RPMI8226 (cell line): ENCODE data around the gene ABCC6.
A peak's percentile ranks its signal among the peaks of the same experiment; 100 is the strongest.
"Not testable (repeated sequence)": the region's sequence is repeated elsewhere in the genome, so short reads cannot be mapped to it uniquely, and the experiment has no call there.

Experiments used
- DNase-seq: peaks from one replicate; pipeline ENCODE4 v3.0.0-alpha.2; 2015

ABCC6 gene

GRCh38 chr16:16158741-16159374, 64.4 kb downstream of the ABCC6 start:
- DNase-seq: no peak

- DNase-seq: no peak
These were observed 65.1 kb downstream of the ABCC6 start for GRCh38 chr16:16158082-16158658.

DNA sequence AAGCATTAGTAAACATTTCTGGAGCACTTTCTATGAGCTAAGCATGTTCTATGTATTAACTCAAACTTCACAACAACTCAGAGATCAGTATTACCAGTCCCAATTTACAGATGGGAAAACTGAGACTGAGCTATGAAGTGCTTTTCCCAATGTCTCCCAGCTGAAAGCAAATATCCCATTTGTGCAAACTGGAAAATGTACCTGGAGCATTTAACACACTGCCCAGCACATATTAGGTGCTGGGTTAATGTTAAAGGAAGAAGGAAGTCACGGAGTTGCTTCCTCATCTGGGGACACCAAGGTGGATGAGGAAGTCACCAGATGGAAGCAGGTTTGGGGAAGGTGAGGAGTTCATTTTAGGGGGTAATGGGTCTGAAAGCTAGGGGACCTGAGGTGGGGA, 66.1 kb downstream of the ABCC6 start:
- no peak for DNase-seq

DNA sequence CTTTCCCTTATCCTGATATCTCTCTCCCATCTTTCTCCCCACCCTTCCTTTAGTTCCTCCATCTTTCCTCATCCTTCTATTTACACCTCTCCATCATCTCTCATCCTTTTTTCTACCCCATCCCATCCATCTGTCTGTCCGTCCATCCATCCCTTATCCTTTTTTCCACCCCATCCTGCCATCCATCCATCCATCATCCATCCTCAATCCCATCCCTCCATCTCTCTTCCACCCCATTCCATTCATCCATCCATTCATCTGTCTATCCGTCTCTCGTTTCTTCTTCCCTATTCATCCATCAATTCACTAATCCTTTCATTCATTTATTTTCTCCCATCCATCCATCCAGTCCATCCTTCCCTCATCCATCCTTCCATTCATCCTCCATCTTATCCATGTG, 68.1 kb downstream of the ABCC6 start:
- no peak for DNase-seq

DNA sequence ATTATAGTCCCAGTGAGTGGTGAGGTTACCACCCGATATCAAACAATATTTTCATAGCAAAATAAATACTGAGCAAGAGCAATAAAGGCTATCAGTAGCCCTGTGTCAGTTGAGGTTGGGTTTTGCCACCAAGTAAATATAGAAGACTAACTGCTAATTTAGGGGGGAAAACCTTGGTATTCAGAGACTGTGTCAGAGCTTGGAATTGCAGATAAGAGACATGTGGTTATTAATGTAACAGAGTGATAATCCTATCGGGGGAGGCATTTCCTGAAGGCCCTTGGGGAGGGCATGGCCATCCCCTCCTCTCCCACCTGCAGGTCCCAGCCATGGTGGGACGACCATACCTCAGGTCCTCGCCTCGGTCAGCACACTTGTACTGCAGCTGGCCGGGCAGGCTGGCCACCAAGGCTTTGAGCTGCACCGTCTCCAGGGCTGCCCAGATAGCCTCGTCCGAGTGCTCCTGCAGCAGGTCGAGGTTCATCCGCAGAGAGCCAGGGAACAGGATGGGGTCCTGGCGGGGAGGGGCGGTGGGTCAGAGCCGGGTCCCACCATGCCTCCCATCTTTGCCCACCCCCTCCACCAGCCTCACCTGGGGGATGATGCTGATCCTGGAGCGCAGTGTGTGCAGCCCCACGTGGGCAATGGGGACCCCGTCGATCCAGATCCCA, 68.9 kb downstream of the ABCC6 start:
- DNase-seq: no peak

DNA sequence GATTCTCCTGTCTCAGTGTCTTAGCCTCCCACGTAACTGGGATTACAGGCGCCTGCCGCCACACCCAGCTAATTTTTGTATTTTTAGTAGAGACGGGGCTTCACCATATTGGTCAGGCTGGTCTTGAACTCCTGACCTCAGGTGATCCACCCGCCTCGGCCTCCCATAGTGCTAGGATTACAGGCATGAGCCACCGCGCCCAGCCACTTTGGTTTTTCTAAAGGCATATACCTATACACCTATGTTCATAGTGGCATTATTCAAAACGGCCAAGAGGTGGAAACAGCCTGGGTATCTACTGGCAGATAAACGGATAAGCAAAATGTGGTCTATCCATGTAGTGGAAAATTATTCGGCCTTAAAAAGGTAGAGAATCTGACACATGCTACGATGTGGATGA, 70.3 kb downstream of the ABCC6 start:
- not testable (repeated sequence) for DNase-seq

- no peak for DNase-seq
These were observed 72.0 kb downstream of the ABCC6 start for GRCh38 chr16:16151315-16151714.

- DNase-seq: no peak
These were observed 72.5 kb downstream of the ABCC6 start for GRCh38 chr16:16150878-16151152.

DNA sequence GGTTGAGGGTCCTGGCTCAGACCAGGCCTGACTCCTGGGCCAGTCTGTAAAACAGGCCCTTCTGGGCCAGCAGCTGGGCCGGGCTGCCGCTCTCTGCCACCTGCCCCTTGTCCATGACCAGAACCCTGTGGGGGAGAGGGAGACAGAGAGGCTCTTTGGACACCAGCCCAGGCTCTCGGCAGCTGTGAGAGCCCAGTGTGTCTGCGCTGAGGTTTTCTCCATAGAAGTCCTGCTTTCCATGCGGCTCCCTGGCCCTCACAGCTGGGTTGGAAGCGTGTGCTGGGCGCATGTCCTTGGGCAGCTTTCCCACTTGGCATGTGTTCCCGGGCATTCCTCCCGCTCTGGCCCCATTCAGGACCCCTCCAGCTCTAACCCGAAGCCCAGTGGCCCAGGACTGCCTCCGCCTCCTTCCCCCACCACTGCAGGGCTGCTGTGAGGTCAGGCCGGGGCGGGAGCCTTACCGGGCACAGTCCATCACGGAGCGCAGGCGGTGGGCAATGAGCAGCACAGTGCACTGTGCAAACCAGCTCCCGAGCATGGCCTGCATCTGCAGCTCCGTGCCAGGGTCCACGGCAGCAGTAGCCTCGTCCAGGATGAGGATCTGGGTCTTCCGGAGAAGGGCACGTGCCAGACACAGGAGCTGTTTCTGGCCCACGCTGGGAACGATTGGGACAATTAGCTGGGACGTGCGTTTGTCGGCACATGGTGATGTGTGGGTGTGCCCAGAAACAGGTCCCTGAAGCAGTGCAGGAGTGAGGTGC, 73.0 kb downstream of the ABCC6 start:
- no peak for DNase-seq

DNA sequence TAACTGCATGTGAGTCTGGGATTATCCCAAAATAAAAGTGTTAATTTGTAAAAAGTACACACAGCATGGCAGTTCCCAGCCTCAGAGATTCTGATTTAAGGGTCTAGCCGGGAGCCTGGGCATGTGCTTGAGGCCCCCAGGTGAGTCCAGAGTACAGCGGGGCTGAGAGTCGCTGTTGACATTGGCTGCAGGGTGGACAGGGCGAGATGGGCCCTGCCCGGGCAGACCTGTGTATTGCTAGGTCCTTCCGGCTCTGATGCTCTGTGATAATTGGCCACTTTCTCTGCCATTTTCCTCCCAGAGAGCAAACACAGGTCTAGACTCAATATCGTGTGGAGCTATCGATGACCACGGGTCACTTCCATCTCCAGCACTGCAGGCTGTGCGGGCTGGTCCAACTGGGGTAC, 73.6 kb downstream of the ABCC6 start:
- DNase-seq: no peak

DNA sequence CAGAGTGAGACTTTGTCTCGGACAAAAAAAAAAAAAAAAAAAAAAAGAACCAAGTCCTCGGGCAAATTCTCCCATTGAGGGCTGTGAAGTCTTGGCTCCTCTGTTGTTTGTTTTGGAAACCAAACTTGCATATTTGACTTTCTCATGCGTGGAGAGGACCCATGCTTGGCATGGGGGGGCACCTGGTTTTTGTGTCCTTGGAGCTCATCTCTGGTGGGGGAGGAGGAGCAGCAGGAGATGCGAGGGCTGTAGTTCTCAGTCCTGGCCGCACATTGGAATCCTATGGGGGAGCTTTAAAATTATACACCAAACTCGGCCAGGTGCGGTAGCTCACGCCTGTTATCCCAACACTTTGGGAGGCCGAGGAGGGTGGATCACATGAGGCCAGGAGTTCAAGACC, 74.5 kb downstream of the ABCC6 start:
- no peak for DNase-seq

- not testable (repeated sequence) for DNase-seq
These were observed 75.2 kb downstream of the ABCC6 start for GRCh38 chr16:16148000-16148599.

DNA sequence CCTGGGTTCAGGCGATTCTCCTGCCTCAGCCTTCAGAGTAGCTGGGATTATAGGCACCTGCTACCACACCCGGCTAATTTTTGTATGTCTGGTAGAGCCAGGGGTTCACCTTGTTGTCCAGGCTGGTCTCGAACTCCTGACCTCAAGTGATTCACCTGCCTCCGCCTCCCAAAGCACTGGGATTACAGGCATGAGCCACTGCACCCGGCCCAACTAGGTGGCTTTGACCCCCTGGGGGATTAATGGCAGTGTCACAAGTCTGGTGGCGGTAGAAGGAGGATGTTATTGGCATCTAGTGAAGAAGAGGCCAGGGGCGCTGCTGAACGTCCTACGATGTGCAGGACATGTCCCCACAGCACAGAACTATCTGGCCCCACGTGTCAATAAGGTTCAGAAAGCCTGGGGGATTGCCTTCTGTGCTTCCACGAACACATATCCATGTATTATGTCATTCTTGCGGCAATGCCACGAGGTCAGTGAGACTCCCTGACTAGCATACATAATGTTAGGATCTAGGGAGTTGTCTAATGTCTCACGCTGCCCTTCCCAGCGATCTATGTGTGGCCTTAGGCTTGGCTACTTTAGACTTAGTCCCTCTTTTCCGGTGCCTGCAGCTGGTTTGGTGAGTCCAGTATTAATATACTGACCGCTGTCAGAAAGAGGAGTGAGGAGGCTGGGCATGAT, 75.8 kb downstream of the ABCC6 start:
- no peak for DNase-seq

GRCh38 chr16:16146380-16147315, 76.6 kb downstream of the ABCC6 start:
- DNase-seq: no peak

GRCh38 chr16:16145286-16145685, 78.0 kb downstream of the ABCC6 start:
- no peak for DNase-seq

DNA sequence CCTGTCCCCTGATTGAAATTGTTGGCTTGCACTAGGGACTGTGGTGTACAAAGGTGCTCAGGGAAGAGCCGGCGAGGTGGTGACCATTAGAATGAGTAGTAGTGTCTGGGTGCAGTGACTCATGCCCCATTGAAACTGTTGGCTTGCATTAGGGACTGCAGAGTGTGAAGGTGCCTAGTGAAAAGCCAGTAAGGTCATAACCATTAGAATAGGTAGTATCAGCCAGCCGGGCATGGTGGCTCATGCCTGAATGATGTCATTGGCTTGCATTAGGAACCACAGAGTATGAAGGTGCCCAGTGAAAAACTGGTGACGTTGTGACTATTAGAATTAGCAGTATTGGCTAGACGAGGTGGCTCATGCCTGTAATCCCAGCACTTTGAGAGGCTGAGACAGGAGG, 78.9 kb downstream of the ABCC6 start:
- no peak for DNase-seq

DNA sequence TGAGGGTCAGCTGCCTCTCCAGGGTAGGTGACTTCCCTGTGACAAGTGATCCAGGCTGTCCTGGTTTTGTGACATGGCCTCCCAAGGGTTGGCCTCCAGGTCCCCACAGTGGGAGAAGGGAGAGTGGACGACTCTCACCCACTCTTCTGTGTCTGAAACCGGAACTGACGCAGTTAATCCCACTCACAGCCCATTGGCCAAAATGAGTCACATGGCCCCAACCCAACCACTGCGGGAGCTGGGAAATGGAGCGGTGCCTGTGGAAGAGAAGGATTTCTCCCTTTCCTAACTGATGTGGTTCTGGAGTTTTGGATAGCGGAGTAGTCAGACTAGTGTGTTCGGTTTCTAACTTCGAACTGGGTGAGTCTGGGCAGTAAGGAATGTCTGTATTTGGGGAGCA, 79.4 kb downstream of the ABCC6 start:
- DNase-seq: no peak

DNA sequence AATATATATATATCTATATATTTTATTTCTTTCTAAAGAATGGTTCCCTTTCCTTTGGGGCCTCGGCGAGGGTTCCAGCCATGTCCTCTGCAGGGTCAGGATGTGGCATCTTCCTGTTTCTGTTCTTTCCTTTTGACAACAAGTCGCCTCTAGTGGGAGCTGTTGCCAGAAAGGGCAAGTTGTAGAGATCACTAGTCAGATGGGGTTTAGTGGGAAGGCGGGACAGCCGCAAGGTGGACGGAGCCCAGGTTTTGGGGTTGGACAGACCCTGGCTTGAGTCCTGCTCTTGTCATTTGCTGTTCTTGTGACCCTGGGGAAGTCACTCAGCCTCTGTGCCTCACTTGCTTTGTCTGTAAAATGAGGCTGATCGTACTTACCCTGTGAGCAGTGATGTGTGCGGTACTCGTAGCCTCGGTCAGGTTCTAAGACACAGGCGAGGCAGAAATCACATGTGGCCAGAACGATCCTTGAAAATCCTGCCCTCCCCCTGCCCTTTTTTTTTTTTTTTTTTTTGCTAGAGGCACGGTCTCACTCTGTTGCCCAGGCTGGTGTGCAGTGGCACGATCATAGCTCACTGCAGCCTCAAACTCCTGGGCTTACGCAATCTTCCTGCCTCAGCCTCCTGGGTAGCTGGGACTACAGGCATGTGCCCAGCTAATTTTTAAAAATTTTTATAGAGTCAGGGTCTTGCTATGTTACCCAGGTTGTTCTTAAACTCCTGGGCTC, 80.1 kb downstream of the ABCC6 start:
- peak; percentile 45 for DNase-seq

DNA sequence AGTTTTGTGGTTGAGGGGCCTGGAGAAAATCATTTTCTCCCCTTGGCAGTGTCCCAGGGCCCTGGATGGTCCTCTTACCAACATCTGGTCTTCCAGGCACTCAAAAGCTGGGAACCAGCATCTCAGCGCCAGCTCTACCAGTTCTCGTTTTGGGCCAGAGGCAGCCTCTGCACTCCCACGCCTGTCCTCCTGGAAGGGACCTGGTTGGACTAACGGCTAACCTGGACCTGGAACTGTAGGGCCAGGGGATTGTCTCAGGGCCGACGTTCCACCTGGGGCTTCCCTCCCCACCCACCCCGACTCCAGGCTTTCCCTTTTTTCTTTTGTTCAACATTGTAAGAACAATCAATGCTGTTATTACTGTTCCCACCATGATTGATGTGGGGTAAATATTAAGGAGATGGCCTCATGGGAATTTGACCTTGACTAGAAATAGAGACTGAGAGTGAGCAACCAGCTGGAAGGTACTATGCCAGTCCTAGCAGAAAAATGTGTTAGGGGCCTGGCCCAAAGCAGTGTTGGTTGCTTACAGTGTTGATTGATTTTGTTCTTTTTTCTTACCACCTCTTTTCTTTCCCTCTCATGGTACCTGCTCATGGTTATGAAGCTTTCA, 81.4 kb downstream of the ABCC6 start:
- no peak for DNase-seq

- no peak for DNase-seq
These were observed 82.2 kb downstream of the ABCC6 start for GRCh38 chr16:16141141-16141540.

DNA sequence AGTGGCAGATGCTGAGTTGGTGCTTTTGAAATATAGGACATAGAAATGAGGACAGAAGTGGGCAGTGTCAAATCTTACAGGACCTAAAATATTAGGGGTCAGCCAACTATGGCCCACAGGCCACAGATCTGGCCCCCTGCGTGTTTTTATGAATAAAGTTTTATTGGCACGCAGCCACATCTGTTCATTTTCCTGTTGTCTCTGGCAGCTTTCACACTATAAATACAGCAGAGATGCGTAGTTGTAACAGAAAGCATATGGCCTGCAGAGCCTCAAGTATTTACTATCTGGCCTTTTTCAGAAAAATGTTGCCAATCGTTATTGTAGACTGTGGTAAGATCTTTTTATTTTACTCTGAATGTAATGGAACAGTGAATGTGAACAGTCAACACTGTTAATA, 82.8 kb downstream of the ABCC6 start:
- no peak for DNase-seq
